Endothelial cell of umbilical vein (primary cell): ENCODE results near the gene AK6. TPM values are rescaled to one million over a fixed set of nuclear protein-coding genes. Genes with fewer than 3 reads are reported as not detected.

ENCODE experiments used
- BruUV-seq: library from RNA; stranded (reverse); fragments of 400-500 nt; replicated peaks from 2 replicates; lab custom pipeline; 2021; lab: Mats Ljungman, UMichigan
- CTCF ChIA-PET: fragments of 300-600, 350-600 bp; sonication (Branson Sonifier 250); formaldehyde crosslinking; loops from one replicate; lab custom pipeline; 2021; ENCODE audit warnings: antibody characterized with exemption, inconsistent platforms; lab: Charles Lee
- POLR2A ChIA-PET: fragments of 300-600, 350-600 bp; sonication (Branson Sonifier 250); formaldehyde crosslinking; loops from one replicate; lab custom pipeline; 2021; ENCODE audit warnings: antibody characterized with exemption, inconsistent platforms; lab: Charles Lee
- DNase-seq: peaks from one replicate; pipeline ENCODE4 v3.0.0-alpha.2; 2011; ENCODE audit warnings: low read depth, low spot score
- FAIRE-seq: peaks from 2 replicates; lab custom pipeline; 2011; peaks lifted over from hg19 to GRCh38; lab: Jason Lieb, UNC
- H2AFZ ChIP-seq: 2 replicates; pipeline ENCODE4 v1.6.0; 2012; ENCODE audit warnings: low read depth, low read length, control low read depth, inconsistent platforms
- H3K27ac ChIP-seq: 2 replicates; pipeline ENCODE4 v1.5.1; 2011; ENCODE audit warnings: low read depth, mild to moderate bottlenecking, control low read depth, low read length, moderate library complexity; ENCODE audit not compliant: insufficient read depth
- H3K27me3 ChIP-seq, 2 experiments: 2 replicates each; pipeline versions ENCODE4 v1.6.0 to v1.6.1; 2011; ENCODE audit warnings: low read length in 2 of 2, mixed read lengths in 1 of 2; ENCODE audit not compliant: control insufficient read depth in 2 of 2, insufficient read depth in 2 of 2
- H3K36me3 ChIP-seq, 2 experiments: 2 replicates in 1 of 2; 3 replicates in 1 of 2; pipeline ENCODE4 v1.5.1; 2011; ENCODE audit warnings: low read length in 2 of 2, mild to moderate bottlenecking in 1 of 2, moderate library complexity in 1 of 2; ENCODE audit not compliant: control insufficient read depth in 2 of 2, insufficient read depth in 2 of 2; ENCODE audit errors: extremely low read depth in 1 of 2
- H3K4me1 ChIP-seq: 3 replicates; pipeline ENCODE4 v1.5.1; 2011; ENCODE audit warnings: mild to moderate bottlenecking, low read length; ENCODE audit not compliant: control insufficient read depth, insufficient read depth; ENCODE audit errors: extremely low read depth
- H3K4me2 ChIP-seq: 2 replicates; pipeline ENCODE4 v1.6.1; 2011; ENCODE audit warnings: low read length, control low read depth, mixed read lengths; ENCODE audit not compliant: insufficient read depth
- H3K4me3 ChIP-seq, 3 experiments: fragments of 200-600 bp in 1 of 3; sonication (generic), shearing (Covaris generic) in 1 of 3; replicated peaks in 1 of 3; 2 replicates each; pipeline ENCODE4 v1.5.1; 2011 to 2016; ENCODE audit warnings: control low read depth in 3 of 3, low read length in 3 of 3, mild to moderate bottlenecking in 2 of 3, inconsistent platforms in 1 of 3, low read depth in 1 of 3, moderate library complexity in 1 of 3; ENCODE audit not compliant: insufficient read depth in 1 of 3
- H3K79me2 ChIP-seq: 2 replicates; pipeline ENCODE4 v1.6.0; 2012; ENCODE audit warnings: low read length, inconsistent platforms; ENCODE audit not compliant: control insufficient read depth, insufficient read depth
- H3K9ac ChIP-seq: replicated peaks from 2 replicates; pipeline ENCODE3; 2011; ENCODE audit warnings: low read length, control low read depth; ENCODE audit not compliant: insufficient read depth; ENCODE audit errors: extremely low read depth
- H3K9me1 ChIP-seq: replicated peaks from 3 replicates; pipeline ENCODE4 v1.6.0; 2011; ENCODE audit warnings: mild to moderate bottlenecking, low read length; ENCODE audit not compliant: control insufficient read depth, insufficient read depth; ENCODE audit errors: extremely low read depth
- H3K9me3 ChIP-seq: replicated peaks from 2 replicates; pipeline ENCODE4 v1.5.1; 2012; ENCODE audit warnings: low read length, inconsistent platforms; ENCODE audit not compliant: control insufficient read depth, insufficient read depth
- H4K20me1 ChIP-seq: replicated peaks from 2 replicates; pipeline ENCODE3; 2011; ENCODE audit warnings: mild to moderate bottlenecking, low read length; ENCODE audit not compliant: control insufficient read depth, insufficient read depth; ENCODE audit errors: extremely low read depth
- EZH2 ChIP-seq: IDR thresholded peaks from 2 replicates; pipeline ENCODE4 v1.6.1; 2012; ENCODE audit warnings: borderline replicate concordance, low read depth, mild to moderate bottlenecking, moderate library complexity, low read length, inconsistent platforms; ENCODE audit not compliant: severe bottlenecking
- FOS ChIP-seq: IDR thresholded peaks from 2 replicates; pipeline ENCODE4 v1.6.1; 2011; ENCODE audit warnings: mild to moderate bottlenecking, low read length, moderate library complexity, borderline replicate concordance; ENCODE audit not compliant: insufficient read depth
- GATA2 ChIP-seq: IDR thresholded peaks from 2 replicates; pipeline ENCODE4 v1.7.0; 2011; ENCODE audit warnings: low read depth, mild to moderate bottlenecking, moderate library complexity, mixed read lengths, low read length; ENCODE audit not compliant: insufficient read length, insufficient read depth
- JUN ChIP-seq: IDR thresholded peaks from 2 replicates; pipeline ENCODE4 v1.6.1; 2011; ENCODE audit warnings: borderline replicate concordance, low read depth; ENCODE audit not compliant: insufficient read length, insufficient read depth
- MYC ChIP-seq: IDR thresholded peaks from one replicate; pipeline ENCODE4 v1.6.1; 2011; ENCODE audit warnings: mild to moderate bottlenecking, low read depth, low read length
- POLR2A ChIP-seq: IDR thresholded peaks from 2 replicates; pipeline ENCODE4 v1.6.1; 2012; ENCODE audit warnings: low read depth, mild to moderate bottlenecking, control low read depth, low read length
- POLR2AphosphoS5 ChIP-seq: IDR thresholded peaks from 2 replicates; pipeline ENCODE4 v1.6.1; 2012; ENCODE audit warnings: low read depth, mild to moderate bottlenecking, control low read depth, low read length, moderate library complexity; ENCODE audit not compliant: insufficient read depth
- dilution Hi-C: fragments of 300-500 bp; cut with MboI; formaldehyde crosslinking; loops from one replicate; pipeline ENCODE4 v1.15.0; 2019; ENCODE audit warnings: low sequenced_read_pairs; ENCODE audit not compliant: extremely low pct_ligation_motif_present
- intact Hi-C: fragments of 100-400 bp; cut with micrococcal nuclease; formaldehyde crosslinking; loops from one replicate; pipeline ENCODE4 v1.10.0; 2022
- polyA plus RNA-seq, 4 experiments: library from polyadenylated mRNA; depleted of rRNA in 3 of 4; stranded (reverse) in 3 of 4; unstranded in 1 of 4; fragments of >200 nt; gene quantifications; 2 replicates each; pipeline versions ENCODE4 v1.2.1 to v1.2.3, GENCODE V29; 2011 to 2012; ENCODE audit warnings: missing spikeins in 1 of 4
- total RNA-seq: library from RNA; stranded (reverse); gene quantifications from 2 replicates; pipeline ENCODE4 v1.2.3, GENCODE V29; 2021
- TF ChIP-seq, protein P1 (sequence below), 2 donors: IDR thresholded peaks; 1 replicate in 1 of 2; 2 replicates in 1 of 2; pipeline ENCODE4 v1.5.1; 2011; ENCODE audit warnings: low read length in 2 of 2, mild to moderate bottlenecking in 2 of 2, moderate library complexity in 2 of 2, control low read depth in 1 of 2, inconsistent platforms in 1 of 2, low read depth in 1 of 2; ENCODE audit not compliant: insufficient read depth in 1 of 2; ENCODE audit errors: extremely low read depth in 1 of 2
- TF ChIP-seq, protein P2 (sequence below): IDR thresholded peaks from 2 replicates; pipeline ENCODE4 v1.6.1; 2011; ENCODE audit not compliant: insufficient read depth, insufficient read length

AK6 gene
- total and polyA plus RNA-seq, 2 donors (not counting 3 experiments of a cell fraction or from before 2014, with no cell fraction given): 13.2 to 30.1 TPM

DNA sequence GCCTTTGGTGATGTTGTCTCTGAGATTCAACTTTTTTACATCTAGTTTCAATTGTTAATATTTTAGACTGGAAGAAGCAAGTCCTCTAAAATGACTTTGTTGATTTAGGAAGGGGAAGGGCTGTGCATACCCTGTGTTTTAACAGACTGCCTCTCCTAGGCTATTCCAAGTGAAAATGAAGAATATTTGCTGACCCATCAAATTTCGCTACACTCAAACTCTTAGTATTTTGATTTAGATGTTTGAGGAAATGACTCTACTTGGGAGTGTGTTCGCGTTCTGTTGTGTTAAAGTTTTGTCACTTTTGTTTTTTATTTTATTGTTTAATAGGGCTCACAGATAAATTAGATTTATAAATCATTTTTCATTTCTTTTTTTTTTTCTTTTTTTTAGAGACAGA lies 49.2 kb upstream of the AK6 start:
- FAIRE-seq (no peak), DNase-seq (no peak)
- dilution Hi-C loops (no loop called here), intact Hi-C loops (loop anchor here (10.0 kb wide), 1 partner anchor 254 kb away; the partner anchor contains the start of gene CCNB1)
- ChIA-PET CTCF (no interaction called here), POLR2A (no interaction called here)
- Histone ChIP-seq H3K9me3 (no peaks in the 10 kb centered on the region), H3K4me3 (no peak overlapping the region), H4K20me1 (no peaks in the 10 kb centered on the region), H3K36me3 (peaks cover 0 to 2% of the 10 kb centered on the region in 2 experiments), H3K4me2 (no peak overlapping the region), H3K9ac (no peak overlapping the region), H3K4me1 (peaks cover 5% of the 10 kb centered on the region), H3K9me1 (no peaks in the 10 kb centered on the region), H3K27me3 (no peaks in the 10 kb centered on the region), H3K79me2 (no peaks in the 10 kb centered on the region), H3K27ac (no peak overlapping the region), H2AFZ (no peak overlapping the region)
- BruUV-seq: no TSS peak
- TF ChIP-seq JUN: no peak
- TF ChIP-seq FOS: no peak
- TF ChIP-seq MYC: no peak

DNA sequence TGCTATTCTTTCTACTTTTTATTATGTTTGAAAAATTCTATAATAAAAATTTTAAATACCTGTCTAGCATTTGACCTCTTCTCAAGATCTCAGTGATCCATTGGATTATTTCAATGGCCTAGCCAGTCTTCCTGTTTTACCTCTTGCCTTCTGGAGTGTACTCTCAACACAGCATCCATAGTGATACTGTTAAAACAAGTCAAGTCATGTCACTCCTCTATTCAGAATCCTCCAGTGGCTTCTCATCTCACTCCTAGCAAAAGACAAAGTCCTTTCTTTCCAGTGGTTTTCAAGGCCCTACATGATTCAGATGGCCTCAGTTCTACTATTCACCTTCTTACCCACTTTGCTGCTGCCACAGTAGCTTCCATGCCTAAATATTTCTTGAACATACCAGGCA lies 47.4 kb upstream of the AK6 start:
- no peak overlapping the region for H3K4me2 ChIP-seq
- no peak overlapping the region for H3K27ac ChIP-seq
- no peaks in the 10 kb centered on the region for H3K9me1 ChIP-seq
- no peak overlapping the region for H2AFZ ChIP-seq
- peaks cover 5% of the 10 kb centered on the region for H3K4me1 ChIP-seq
- H3K9ac ChIP-seq: no peak overlapping the region
- no peaks in the 10 kb centered on the region for H3K9me3 ChIP-seq
- no peak for DNase-seq
- no peak for FAIRE-seq
- H3K36me3 ChIP-seq: peaks cover under 1 to 2% of the 10 kb centered on the region in 2 experiments
- dilution Hi-C loops (no loop called here), intact Hi-C loops (loop anchor here (10.0 kb wide), 1 partner anchor 252 kb away; the partner anchor contains the start of gene CCNB1)
- no peaks in the 10 kb centered on the region for H3K79me2 ChIP-seq
- ChIA-PET CTCF (no interaction called here), POLR2A (interaction anchor here (0.7 kb wide), 1 partner anchor 31 kb away, joined by 3 read pairs; no protein-coding TSS in a partner anchor)
- no peaks in the 10 kb centered on the region for H3K27me3 ChIP-seq
- no peak for TF ChIP-seq POLR2AphosphoS5
- TF ChIP-seq POLR2A: no peak
- TF ChIP-seq FOS: no peak
- TF ChIP-seq, protein P1, sequence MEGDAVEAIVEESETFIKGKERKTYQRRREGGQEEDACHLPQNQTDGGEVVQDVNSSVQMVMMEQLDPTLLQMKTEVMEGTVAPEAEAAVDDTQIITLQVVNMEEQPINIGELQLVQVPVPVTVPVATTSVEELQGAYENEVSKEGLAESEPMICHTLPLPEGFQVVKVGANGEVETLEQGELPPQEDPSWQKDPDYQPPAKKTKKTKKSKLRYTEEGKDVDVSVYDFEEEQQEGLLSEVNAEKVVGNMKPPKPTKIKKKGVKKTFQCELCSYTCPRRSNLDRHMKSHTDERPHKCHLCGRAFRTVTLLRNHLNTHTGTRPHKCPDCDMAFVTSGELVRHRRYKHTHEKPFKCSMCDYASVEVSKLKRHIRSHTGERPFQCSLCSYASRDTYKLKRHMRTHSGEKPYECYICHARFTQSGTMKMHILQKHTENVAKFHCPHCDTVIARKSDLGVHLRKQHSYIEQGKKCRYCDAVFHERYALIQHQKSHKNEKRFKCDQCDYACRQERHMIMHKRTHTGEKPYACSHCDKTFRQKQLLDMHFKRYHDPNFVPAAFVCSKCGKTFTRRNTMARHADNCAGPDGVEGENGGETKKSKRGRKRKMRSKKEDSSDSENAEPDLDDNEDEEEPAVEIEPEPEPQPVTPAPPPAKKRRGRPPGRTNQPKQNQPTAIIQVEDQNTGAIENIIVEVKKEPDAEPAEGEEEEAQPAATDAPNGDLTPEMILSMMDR (IDR thresholded peaks at IDR 0.05; ENCODE audit: extremely low read depth in 1 of 2, insufficient read depth in 1 of 2, low read depth in 1 of 2, low read length in 2 of 2): no peak
- TF ChIP-seq EZH2: no peak
- TF ChIP-seq, protein P2, sequence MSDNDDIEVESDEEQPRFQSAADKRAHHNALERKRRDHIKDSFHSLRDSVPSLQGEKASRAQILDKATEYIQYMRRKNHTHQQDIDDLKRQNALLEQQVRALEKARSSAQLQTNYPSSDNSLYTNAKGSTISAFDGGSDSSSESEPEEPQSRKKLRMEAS: no peak
- TF ChIP-seq GATA2: no peak
- TF ChIP-seq JUN: no peak
- TF ChIP-seq MYC: no peak
- no peaks in the 10 kb centered on the region for H4K20me1 ChIP-seq
- BruUV-seq: no TSS peak
- no peak overlapping the region for H3K4me3 ChIP-seq
